Measurements from ENCODE around the gene FKBP10.

- TF ChIP-seq CTCF (IDR thresholded peaks at IDR 0.05; ENCODE audit: insufficient read depth, low read length) (no peak), REST (IDR thresholded peaks at IDR 0.05; ENCODE audit: insufficient replicate concordance, low read depth) (no peak), POLR2AphosphoS5 (IDR thresholded peaks at IDR 0.05; ENCODE audit: low read depth) (no peak)
These were observed 27.5 kb upstream of the FKBP10 start for GRCh38 chr17:41785091-41785858.
